Transverse colon (tissue), 4 donors: ENCODE measurements around the gene PNMA6E. TPM values are rescaled to one million over a fixed set of nuclear protein-coding genes. Genes with fewer than 3 reads are reported as not detected.

ENCODE experiments used
- DNase-seq: peaks from one replicate; pipeline ENCODE4 v3.0.0-alpha.2; 2019
- H3K27ac ChIP-seq, 4 donors: fragments of 200-600 bp; sonication (generic); 2 replicates each; pipeline ENCODE4 v1.5.1; 2016 to 2018; ENCODE audit warnings: inconsistent platforms in 4 of 4
- H3K27me3 ChIP-seq: fragments of 200-600 bp; sonication (generic); 2 replicates; pipeline ENCODE4 v1.5.1; 2017; ENCODE audit warnings: inconsistent platforms
- H3K36me3 ChIP-seq, 4 donors: fragments of 200-600 bp; sonication (generic); 2 replicates each; pipeline ENCODE4 v1.5.1; 2017 to 2019; ENCODE audit warnings: inconsistent platforms in 4 of 4
- H3K4me1 ChIP-seq, 4 donors: fragments of 200-600 bp; sonication (generic); 2 replicates each; pipeline ENCODE4 v1.5.1; 2017 to 2020; ENCODE audit warnings: inconsistent platforms in 4 of 4
- H3K4me3 ChIP-seq, 4 donors: fragments of 200-600 bp; sonication (generic); 1 replicate in 1 of 4; 2 replicates in 3 of 4; pipeline versions ENCODE4 v1.5.1 to v1.6.1; 2017 to 2019; ENCODE audit warnings: inconsistent platforms in 4 of 4
- H3K9me3 ChIP-seq, 2 donors: fragments of 200-600 bp; sonication (generic); 2 replicates each; pipeline ENCODE4 v1.5.1; 2017 to 2019; ENCODE audit warnings: inconsistent platforms in 2 of 2
- EP300 ChIP-seq: sonication (generic); formaldehyde crosslinking; IDR thresholded peaks from one replicate; pipeline ENCODE4 v1.6.1; 2017; ENCODE audit warnings: antibody characterized with exemption, low read depth
- POLR2A ChIP-seq: fragments of 450-650 bp; IDR thresholded peaks from one replicate; pipeline ENCODE4 v1.6.1; 2016; ENCODE audit warnings: antibody characterized with exemption, mild to moderate bottlenecking, moderate library complexity
- POLR2AphosphoS5 ChIP-seq, 3 donors: sonication (generic); formaldehyde crosslinking; IDR thresholded peaks; one replicate each; pipeline ENCODE4 v1.6.1; 2016; ENCODE audit warnings: antibody characterized with exemption in 3 of 3
- WGBS, 2 donors: methylation state at CpG; one replicate each; pipeline ENCODE4 v1.1.5; 2018; ENCODE audit warnings: low coverage in 1 of 2; 5-methylcytosine and 5-hydroxymethylcytosine counted together
- in situ Hi-C, 4 donors: fragments of 200-750 bp; cut with MboI; loops; one replicate each; pipeline versions ENCODE4 v1.15.0 to v1.15.1; 2017; ENCODE audit warnings: low sequenced_read_pairs in 3 of 4, low pct_ligation_motif_present in 1 of 4, low pct_unique_long_range_greater_than_20kb in 1 of 4
- intact Hi-C: fragments of 100-400 bp; cut with DNase I; formaldehyde crosslinking; loops from one replicate; pipeline ENCODE4 v1.15.1; 2023; ENCODE audit warnings: low total_unique reads
- total RNA-seq, 4 donors: library from RNA; depleted of rRNA; stranded (reverse); fragments of >200 nt; gene quantifications; one replicate each; pipeline ENCODE4 v1.1.0, GENCODE V29; 2016
- TF ChIP-seq, protein P1 (sequence below), 5 experiments: fragments of 200-600 bp in 3 of 5; fragments of 450-650 bp in 2 of 5; sonication (generic) in 3 of 5; IDR thresholded peaks; 1 replicate in 2 of 5; 2 replicates in 3 of 5; pipeline ENCODE4 v1.5.1; 2016 to 2017; ENCODE audit warnings: antibody characterized with exemption in 5 of 5, inconsistent platforms in 3 of 5, mild to moderate bottlenecking in 2 of 5, moderate library complexity in 1 of 5

PNMA6E gene
- total RNA-seq, 4 donors from 2014 or later: not detected

DNA sequence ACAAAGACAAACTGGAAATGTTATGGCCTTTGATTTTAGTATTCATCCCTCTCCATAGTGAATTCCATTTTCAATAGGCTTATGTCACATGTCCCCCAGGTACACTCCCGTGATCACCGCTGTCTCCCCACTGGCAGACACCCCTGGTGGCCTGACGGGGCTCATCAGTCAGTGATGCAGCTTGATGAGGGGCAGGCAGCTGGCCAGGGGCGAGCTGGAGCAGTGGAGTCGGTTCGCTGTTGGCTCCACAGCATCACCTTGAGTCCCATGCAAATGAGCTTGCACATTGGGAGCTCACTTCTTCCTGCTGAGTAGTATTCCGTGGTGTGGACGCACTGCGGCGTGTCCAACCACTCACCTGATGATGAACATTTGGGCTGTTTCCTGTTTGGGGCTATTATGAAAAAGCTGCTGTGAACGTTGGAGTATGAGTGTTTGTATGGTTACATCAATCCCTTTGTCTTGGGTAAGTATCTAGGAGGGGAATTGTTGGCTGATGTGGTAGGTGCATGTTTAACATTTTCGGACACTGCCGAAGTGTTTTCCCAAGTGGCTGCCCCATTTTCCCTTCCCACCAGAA, 39.5 kb upstream of the PNMA6E start:
- in situ Hi-C loops (no loop called here), intact Hi-C loops (no loop called here)
- no peaks in the 10 kb centered on the region for H3K27me3 ChIP-seq
- WGBS, 2 donors: 71 to 76% methylated on average over 6 to 13 of the region's 13 CpGs
- H3K27ac ChIP-seq: no peak overlapping the region
- no peak for TF ChIP-seq POLR2A
- TF ChIP-seq, protein P1, sequence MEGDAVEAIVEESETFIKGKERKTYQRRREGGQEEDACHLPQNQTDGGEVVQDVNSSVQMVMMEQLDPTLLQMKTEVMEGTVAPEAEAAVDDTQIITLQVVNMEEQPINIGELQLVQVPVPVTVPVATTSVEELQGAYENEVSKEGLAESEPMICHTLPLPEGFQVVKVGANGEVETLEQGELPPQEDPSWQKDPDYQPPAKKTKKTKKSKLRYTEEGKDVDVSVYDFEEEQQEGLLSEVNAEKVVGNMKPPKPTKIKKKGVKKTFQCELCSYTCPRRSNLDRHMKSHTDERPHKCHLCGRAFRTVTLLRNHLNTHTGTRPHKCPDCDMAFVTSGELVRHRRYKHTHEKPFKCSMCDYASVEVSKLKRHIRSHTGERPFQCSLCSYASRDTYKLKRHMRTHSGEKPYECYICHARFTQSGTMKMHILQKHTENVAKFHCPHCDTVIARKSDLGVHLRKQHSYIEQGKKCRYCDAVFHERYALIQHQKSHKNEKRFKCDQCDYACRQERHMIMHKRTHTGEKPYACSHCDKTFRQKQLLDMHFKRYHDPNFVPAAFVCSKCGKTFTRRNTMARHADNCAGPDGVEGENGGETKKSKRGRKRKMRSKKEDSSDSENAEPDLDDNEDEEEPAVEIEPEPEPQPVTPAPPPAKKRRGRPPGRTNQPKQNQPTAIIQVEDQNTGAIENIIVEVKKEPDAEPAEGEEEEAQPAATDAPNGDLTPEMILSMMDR (IDR thresholded peaks at IDR 0.05): no peak
- no peaks in the 10 kb centered on the region for H3K9me3 ChIP-seq
- DNase-seq: no peak
- H3K4me1 ChIP-seq: no peaks in the 10 kb centered on the region
- no peaks in the 10 kb centered on the region for H3K36me3 ChIP-seq
- H3K4me3 ChIP-seq: no peak overlapping the region

DNA sequence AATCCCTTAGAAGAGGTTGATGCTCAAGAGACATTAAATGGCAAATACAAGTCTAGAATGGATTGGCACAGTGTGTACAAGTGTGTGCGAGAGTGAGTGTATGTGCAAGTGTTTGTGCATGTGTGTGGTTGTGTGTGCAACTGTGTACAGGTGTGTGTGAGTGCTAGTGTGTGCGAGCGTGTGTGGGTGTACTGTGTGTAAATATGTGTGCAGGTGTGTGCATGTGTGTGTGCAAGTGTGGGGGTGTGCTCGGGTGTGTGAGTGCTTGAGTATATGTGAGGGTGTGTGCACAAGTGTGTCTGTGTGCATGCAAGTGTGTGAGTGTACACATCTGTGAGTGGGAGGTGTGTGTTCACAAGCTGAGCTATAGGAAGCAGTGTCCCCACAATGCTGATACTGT, 38.8 kb upstream of the PNMA6E start:
- Histone ChIP-seq H3K4me3 (no peak overlapping the region), H3K27me3 (no peaks in the 10 kb centered on the region), H3K36me3 (no peaks in the 10 kb centered on the region), H3K27ac (no peak overlapping the region), H3K9me3 (no peaks in the 10 kb centered on the region), H3K4me1 (no peaks in the 10 kb centered on the region)
- no peak for TF ChIP-seq POLR2A
- TF ChIP-seq, protein P1 (IDR thresholded peaks at IDR 0.05): no peak
- TF ChIP-seq POLR2AphosphoS5 (IDR thresholded peaks at IDR 0.05): no peak
- TF ChIP-seq EP300: no peak
- intact Hi-C loops: no loop called here
- WGBS, 2 donors: 91% methylated on average over 4 of the region's 4 CpGs; no CpG with 5 or more reads in 1 of the 2 donors
- DNase-seq: no peak
- in situ Hi-C loops: no loop called here

DNA sequence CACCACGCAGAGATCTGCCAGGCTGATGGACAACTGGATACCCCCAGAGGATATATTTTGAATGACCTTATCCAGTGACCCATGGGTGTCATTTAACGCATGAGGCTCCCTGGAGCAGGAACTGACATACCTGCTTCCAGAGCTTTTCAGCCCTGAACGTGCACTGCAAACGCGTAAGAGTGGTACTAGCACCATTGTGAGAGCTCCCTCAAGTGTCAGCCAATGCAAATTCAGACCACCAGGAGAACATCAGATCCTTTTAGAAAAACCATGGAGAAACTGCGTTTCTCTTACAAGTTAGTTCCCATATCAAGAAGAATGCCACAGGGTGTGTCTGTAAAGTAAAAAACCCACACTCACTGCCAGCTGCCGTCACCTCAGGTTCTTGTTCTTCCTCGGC, 37.4 kb upstream of the PNMA6E start:
- WGBS, 2 donors: 58% methylated on average over 8 of the region's 8 CpGs; no CpG with 5 or more reads in 1 of the 2 donors
- Histone ChIP-seq H3K4me1 (no peaks in the 10 kb centered on the region), H3K27ac (no peak overlapping the region), H3K27me3 (no peaks in the 10 kb centered on the region), H3K9me3 (no peaks in the 10 kb centered on the region), H3K36me3 (no peaks in the 10 kb centered on the region), H3K4me3 (no peak overlapping the region)
- in situ Hi-C loops (no loop called here), intact Hi-C loops (no loop called here)
- DNase-seq: no peak
- TF ChIP-seq, protein P1 (IDR thresholded peaks at IDR 0.05): no peak
- TF ChIP-seq POLR2AphosphoS5 (IDR thresholded peaks at IDR 0.05) (no peak), POLR2A (no peak), EP300 (no peak)

DNA sequence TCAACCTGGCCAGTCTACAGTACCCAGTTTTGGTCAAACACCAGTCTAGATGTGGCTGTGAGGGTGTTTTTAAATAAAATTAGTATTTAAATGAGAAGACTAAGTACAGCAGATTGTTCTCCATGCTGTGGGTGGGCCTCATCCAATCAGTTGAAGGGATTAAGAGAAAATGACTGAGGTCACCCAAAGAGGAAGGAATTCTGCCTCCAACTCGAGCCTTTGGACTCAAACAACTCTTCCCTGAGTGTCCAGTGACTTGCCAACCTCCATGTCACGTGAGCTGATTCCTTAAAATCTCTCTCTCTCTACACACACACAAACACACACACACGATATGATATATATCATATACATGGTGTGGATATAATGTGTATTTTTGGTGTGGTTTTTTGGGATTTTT, 34.7 kb upstream of the PNMA6E start:
- H3K36me3 ChIP-seq: no peaks in the 10 kb centered on the region
- WGBS, 2 donors: 39% methylated on average over 3 of the region's 3 CpGs; no CpG with 5 or more reads in 1 of the 2 donors
- no peak overlapping the region for H3K27ac ChIP-seq
- H3K9me3 ChIP-seq: no peaks in the 10 kb centered on the region
- in situ Hi-C loops (no loop called here), intact Hi-C loops (no loop called here)
- DNase-seq: no peak
- H3K4me3 ChIP-seq: no peak overlapping the region
- H3K4me1 ChIP-seq: no peaks in the 10 kb centered on the region
- H3K27me3 ChIP-seq: no peaks in the 10 kb centered on the region
- TF ChIP-seq POLR2A: no peak

DNA sequence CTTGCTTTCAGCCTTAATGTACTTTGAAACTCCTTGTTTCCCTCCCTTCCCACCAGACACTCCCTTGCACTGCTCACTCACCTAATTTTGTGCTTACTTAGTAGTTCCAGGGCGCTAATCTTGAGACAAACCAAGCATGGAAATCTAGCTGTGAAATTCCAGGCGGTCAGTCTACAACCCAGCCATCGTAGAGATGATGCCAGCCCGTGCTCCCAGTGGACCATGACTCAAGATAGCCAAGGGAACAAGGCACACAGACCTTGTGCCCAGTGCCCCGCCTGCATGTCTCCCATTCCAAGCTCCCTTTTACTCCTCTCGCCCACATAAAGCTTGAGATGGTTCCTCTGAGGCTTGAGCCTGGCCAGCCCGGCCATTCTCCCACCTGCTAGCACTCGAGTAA, 33.7 kb upstream of the PNMA6E start:
- H3K9me3 ChIP-seq: no peaks in the 10 kb centered on the region
- 78% methylated on average over 8 of the region's 8 CpGs; no CpG with 5 or more reads in 1 of the 2 donors for WGBS, 2 donors
- TF ChIP-seq EP300 (no peak), POLR2AphosphoS5 (IDR thresholded peaks at IDR 0.05) (no peak), POLR2A (no peak)
- TF ChIP-seq, protein P1 (IDR thresholded peaks at IDR 0.05): no peak
- intact Hi-C loops: no loop called here
- H3K4me1 ChIP-seq: no peaks in the 10 kb centered on the region
- H3K36me3 ChIP-seq: no peaks in the 10 kb centered on the region
- in situ Hi-C loops: no loop called here
- H3K27ac ChIP-seq: no peak overlapping the region
- no peaks in the 10 kb centered on the region for H3K27me3 ChIP-seq
- no peak overlapping the region for H3K4me3 ChIP-seq
- DNase-seq: no peak
